PC-3 (cell line): ENCODE measurements around the gene STAU1.

Experiments
- CTCF ChIP-seq: fragments of 300-600 bp; sonication (generic); conservative IDR thresholded peaks from 2 replicates; pipeline ENCODE4 v1.5.1; 2017; ENCODE audit warnings: antibody characterized with exemption, low read depth, mild to moderate bottlenecking, low read length
- EZH2phosphoT487 ChIP-seq: fragments of 300-600 bp; sonication (generic); IDR thresholded peaks from 2 replicates; pipeline ENCODE4 v1.6.1; 2018; ENCODE audit warnings: mild to moderate bottlenecking, antibody characterized with exemption, low read length, borderline replicate concordance

DNA sequence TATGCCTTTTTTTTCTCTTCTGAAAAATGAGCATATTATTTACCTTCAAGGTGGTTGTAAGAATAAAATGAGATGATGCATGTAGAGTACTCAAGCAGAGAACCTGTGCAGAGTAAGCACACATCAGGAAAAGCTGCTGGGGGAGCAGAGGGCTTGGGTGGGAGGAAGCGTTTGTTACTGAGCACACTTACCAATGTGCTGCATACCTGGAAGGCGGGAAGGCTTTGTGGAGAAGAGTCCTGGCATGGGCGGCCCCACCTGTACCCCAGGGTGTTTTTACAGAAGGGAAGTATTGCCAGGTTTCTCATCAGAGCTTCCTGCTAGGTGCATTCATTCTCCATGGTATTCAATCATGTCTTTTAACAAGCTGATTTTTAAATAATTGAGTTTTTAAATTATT, 89.1 kb downstream of the STAU1 start:
- TF ChIP-seq CTCF (no peak), EZH2phosphoT487 (no peak)
